ENCODE data around the gene FSD2.

FSD2 gene

DNA sequence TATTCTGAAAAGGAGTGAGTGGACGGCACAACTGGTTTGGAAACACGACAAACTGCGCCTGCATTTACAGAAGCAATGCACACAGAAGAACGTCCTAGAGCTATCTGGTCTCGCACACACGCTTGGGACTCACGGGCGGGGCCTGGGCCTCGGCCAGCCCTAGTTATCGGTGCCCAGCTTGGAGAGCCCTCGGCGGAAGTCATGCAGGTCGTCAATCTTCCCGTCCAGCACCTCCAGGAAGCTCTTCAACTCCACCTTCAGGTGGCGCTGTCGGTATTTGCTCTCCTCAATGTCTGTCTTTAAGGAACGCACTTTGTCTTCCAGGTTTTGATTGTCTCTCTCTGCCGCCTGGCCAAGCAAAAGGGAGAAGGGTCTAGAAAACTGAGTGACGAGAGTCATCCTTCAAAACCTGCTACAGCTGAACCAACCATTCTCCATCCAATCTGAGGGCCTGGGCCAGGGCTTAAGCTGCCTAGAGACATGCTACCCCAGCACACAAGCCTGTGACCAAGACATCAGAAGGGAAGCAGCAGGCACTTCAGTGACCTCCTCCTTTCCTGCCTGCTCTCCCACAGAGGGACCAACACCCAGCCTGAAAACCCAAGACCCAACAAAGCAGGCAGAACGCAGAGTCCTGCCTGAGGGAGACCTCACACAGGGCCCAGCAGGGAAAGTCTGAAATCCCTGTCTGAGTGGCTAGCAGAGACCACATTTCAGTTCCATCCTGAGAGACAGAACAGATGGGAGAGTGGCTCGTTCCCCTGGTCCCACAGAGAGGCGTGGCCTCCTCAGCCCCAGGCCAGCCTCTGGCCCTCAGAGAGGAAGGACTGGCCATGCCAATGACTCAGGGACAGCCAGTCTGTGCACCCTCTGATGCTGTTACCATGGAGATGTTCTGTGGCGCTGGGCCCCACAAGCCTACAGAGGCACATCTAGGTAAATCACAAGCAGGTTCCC lies 44.0 kb upstream of the FSD2 start:
- DNase-seq (ENCODE audit: low spot score) = peak; percentile 50
- ChIA-PET CTCF (interaction anchor here (0.6 to 1.9 kb wide), 10 partner anchors 12 to 161 kb away, joined by 3 to 17 read pairs (median 5); partner anchors contain the start of genes C15orf40 and RAMAC), POLR2A (ENCODE audit: low non-redundant PET) (no interaction called here)
- H3K27ac ChIP-seq = peak overlapping the region; percentile 18
- TF ChIP-seq CTCF (conservative IDR thresholded peaks at IDR 0.05; ENCODE audit: low read depth) = peak; percentile 47

DNA sequence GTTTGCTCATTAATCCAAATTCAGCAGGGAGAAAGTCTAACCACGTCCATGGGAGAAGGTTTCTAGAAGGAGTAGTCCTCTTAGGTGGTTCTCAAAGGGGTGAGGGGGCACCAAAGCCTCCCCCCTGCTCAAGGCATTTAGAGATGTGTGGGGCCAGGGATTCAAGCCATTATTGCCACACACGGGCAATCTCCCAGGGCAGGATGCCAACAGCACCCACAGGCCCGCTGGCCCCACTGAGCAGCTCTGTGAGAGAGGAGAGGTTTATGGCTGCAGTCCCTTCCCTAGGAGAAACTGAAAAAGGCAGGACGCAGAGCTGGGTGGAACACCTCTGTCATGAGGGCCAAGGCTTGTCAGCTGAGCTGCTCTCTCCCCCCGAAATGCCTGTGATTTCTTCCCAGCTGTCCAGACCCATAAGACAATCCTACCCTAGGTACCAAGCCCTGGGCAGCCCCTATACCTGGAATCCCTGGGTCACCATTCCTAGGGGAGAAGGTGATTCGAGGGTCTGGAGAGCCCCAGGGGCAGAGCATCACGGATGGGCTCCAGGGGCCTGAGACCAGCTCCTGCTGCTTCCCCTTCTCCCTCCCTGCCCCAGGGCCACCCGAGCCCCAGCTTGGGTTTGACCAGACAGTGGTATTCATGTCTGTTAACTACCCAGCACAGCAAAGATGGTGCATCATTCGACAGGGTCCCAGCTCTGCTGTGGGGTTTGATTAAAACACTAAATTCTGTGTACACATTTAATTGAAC lies 42.5 kb upstream of the FSD2 start:
- ChIA-PET CTCF (interaction anchor here (1.7 to 1.9 kb wide), 2 partner anchors 152 to 162 kb away, joined by 5 to 17 read pairs; partner anchors contain the start of gene C15orf40), POLR2A (ENCODE audit: low non-redundant PET) (no interaction called here)
- no peak overlapping the region for H3K27ac ChIP-seq
- no peak for TF ChIP-seq CTCF (conservative IDR thresholded peaks at IDR 0.05; ENCODE audit: low read depth)
- DNase-seq (ENCODE audit: low spot score) = no peak

DNA sequence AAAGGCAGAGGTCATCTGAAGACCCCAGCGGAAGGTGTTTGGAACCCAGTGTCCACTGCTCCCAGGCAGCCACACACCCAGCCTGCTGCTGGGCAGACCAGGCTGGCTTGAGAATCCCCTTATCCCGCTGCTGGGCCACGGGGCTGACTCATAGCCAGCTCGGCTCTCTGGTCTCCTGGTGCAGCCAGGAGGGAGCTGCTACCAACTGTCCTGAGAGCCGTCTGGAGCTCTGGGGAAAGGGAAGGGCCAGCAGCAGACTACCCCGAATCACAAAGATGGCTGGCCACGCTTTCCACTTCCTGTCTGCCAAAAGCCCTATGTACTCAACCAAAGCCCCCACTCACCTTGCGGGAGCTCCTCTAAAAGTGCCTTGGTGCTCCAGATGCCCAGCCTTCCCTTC lies 41.8 kb upstream of the FSD2 start:
- H3K27ac ChIP-seq = no peak overlapping the region
- ChIA-PET POLR2A (ENCODE audit: low non-redundant PET) (no interaction called here), CTCF (no interaction called here)
- TF ChIP-seq CTCF (conservative IDR thresholded peaks at IDR 0.05; ENCODE audit: low read depth) = no peak
- DNase-seq (ENCODE audit: low spot score) = no peak

DNA sequence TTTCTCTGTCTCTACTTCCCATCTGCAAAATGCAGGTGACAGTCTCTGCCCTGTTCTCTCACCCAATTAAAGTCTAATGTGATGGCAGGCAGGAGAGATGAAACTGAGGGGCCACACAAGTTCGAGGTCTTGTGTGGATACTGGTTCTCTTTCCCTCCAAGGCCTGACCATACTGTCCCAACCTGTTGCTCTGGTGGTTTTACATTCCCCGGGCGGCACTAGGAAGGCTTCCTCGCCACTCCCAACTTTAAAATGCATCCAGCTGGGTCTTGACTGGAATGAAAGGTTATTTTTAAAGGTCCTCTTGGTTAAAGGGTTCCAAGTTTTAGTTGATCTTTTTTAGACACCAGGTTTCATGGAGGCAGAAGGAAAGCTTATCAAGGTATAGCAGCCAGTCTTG lies 40.8 kb upstream of the FSD2 start:
- CTCF ChIA-PET = no interaction called here
- TF ChIP-seq CTCF (conservative IDR thresholded peaks at IDR 0.05; ENCODE audit: low read depth) = no peak
- POLR2A ChIA-PET (ENCODE audit: low non-redundant PET) = no interaction called here
- H3K27ac ChIP-seq = 0 out of 2 replicates have a peak overlapping the region, but pooled peaks have one; percentile 3
- DNase-seq (ENCODE audit: low spot score) = no peak

GRCh38 chr15:82845686-82846085 lies 39.8 kb upstream of the FSD2 start:
- DNase-seq (ENCODE audit: low spot score) = no peak
- TF ChIP-seq CTCF (conservative IDR thresholded peaks at IDR 0.05; ENCODE audit: low read depth) = no peak
- CTCF ChIA-PET = no interaction called here
- H3K27ac ChIP-seq = peak overlapping the region; percentile 17
- POLR2A ChIA-PET (ENCODE audit: low non-redundant PET) = no interaction called here

DNA sequence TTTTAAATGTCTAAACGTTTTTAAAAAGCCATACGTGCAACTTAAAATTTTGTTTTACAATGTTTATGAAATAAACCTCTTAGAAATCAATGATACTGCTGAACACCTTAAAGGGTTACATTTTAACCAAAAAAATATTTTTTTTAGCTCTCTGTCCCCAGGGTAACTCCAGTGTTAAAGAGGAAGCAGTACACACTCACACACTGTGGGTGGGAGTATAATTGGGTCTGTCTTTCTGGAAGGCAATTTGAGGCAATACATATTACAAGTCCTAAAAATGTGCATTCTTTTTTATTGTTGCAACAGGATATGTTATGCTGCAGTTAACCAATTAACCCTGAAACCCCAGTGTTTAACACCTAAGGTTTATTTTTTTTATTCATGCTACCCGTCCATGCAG lies 37.7 kb upstream of the FSD2 start:
- POLR2A ChIA-PET (ENCODE audit: low non-redundant PET) = no interaction called here
- H3K27ac ChIP-seq = no peak overlapping the region
- TF ChIP-seq CTCF (conservative IDR thresholded peaks at IDR 0.05; ENCODE audit: low read depth) = no peak
- CTCF ChIA-PET = no interaction called here
- DNase-seq (ENCODE audit: low spot score) = no peak

All from RWPE1 (cell line).